GM19468 (cell line): Measurements from ENCODE around the gene EXD3.

Experiments used
- ATAC-seq: cut with Tn5 transposase; IDR thresholded peaks from one replicate; pipeline ENCODE4 v1.9.1; 2021; ENCODE audit warnings: mild to moderate bottlenecking, moderate library complexity, moderate number of reproducible peaks; ENCODE audit not compliant: unreplicated experiment; ENCODE audit errors: extremely low read depth

Gene EXD3

DNA sequence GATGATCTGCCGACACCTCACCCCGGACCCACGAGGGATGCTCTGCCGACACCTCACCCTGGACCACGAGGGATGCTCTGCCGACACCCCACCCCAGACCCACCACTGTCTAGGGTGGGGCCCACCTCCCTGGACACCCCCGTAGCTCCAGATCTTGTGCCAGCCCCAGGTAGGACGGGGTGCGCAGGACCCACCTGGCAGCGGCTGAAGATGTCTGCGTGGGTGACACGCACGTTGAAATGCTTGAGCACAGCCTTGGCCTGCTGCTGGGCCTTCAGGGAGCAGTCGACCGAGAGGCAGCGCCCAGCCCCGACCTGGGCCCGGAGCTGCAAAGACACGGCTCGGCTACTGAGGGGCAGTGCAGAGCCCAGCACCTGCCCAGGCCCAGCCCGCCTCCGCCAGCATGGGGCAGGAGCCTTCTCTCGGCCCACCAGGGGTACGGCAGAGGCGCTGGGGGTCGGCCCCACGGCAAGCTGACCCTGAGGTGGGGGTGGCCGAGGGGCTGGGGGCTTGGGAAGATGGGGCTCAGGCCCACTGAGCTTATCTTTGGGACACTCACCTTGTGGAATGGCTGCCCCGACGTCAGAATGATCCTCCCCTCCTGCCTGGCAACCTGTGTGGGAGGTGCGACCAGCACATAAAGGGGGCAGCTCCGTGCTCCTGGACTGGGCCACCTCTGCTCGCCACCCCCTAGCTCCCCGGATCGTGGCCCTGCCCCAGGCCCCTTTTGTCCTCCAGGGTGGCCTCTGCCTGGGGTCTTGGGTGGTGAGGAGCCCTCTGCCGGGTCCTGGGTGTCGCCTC lies 99.2 kb downstream of the EXD3 start:
- no peak for ATAC-seq

DNA sequence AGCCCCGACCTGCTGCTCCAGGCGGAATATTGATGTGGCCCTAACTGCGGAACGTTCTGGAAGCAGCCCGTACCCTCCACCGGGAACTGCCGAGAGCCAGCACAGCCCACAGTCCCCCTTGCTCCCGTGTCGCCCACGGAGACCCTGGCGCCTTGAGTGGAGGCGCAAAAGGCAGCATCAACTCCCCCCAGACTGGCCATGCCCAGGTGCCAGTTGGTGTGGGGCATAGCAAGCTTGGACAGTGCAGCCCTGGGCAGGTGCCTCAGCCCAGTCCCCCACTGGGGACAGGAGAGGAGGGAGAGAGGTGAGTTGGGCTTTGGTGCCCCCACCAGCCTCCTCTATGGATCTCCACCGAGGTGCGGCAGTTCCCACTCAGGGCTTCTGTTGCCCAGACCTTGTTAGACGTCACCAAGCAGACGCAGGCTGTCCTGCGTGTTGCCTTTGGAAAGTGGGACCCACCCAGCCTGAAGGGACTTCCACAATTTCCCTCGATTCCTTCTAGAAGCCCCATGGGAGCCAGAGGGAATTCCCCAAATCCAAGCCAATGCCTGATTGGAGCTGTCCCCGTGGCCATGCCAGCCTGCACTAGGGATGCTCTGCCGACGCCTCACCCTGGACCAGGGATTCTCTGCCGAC lies 101.1 kb downstream of the EXD3 start:
- no peak for ATAC-seq

DNA sequence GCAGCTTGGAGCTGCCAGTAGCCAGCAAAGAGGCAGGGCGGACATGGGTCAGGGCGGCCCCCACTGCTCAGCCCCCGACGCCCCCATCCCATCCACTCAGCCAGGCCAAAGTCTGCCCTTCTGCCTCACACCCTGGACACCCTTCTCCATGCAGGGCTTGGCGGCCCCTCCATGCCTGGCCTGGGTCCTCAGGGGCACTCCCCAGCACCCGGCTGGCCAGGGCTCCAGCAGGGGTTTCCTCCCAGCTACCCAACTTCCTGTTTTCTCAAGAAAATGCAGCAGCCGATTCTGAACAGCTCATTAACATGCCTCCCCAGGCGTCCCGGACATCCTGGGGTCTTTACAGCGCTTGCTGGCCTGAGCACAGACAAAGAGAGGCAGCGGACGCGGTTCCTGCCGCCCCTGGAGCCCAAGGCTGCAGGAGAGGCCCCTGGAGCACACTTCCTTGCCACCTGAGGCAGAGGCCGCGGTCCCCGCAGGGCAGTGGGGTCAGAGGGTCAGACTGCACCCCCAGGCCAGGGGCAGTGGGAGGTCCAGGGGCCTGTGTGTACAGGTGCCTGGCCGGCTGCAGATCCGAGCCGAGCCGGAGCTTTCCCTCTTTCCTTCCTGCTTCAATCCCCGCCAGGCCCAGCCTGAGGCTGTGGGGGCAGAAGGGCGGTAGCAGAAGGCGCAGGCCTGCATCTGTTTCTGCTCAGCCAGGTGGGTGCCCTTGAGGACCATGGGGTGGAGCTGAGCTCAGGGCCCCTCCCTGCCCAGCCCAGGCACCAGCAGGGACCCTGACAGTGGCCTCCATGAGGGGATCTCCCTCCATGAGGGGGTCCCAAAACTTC lies 102.2 kb downstream of the EXD3 start:
- no peak for ATAC-seq

DNA sequence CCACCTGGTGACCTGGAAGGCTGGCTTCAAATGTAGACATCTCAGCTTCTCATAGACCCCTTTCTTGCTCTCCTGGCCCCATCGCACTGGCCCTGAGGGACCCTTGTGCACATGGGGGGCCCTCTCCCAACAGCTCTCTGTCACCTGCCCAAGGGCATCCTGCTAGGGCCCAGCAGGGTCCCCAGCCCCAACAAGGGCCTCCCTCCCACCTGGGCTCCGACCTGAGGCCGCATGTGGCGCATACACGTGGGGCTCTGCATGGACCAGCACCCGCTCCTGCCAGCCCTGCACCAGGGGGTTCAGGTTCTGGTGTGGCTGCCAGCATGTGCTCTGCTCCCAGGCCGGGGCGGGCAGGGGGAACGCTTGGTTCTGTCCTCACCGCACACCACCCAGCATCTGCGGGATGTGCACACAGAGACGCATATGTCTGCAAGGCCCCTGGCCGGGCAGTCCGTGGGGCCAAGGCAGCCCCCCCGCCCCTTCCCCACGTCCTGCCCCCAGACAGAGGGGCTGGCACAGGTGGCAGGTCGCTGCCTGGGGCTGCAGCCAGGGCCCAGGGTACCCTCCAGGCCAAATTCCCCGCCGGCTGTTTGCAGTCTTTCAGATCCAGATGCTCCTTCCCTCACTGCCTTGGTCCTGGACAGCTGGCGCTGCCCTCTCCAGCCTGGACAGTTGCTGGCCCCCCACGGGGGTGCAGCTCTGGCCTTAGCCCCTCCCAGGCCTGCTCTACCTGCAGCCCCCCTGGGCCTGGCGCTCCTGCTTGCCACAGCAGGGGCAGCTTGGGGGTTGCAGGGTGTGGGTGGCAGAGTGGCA lies 103.0 kb downstream of the EXD3 start:
- no peak for ATAC-seq

DNA sequence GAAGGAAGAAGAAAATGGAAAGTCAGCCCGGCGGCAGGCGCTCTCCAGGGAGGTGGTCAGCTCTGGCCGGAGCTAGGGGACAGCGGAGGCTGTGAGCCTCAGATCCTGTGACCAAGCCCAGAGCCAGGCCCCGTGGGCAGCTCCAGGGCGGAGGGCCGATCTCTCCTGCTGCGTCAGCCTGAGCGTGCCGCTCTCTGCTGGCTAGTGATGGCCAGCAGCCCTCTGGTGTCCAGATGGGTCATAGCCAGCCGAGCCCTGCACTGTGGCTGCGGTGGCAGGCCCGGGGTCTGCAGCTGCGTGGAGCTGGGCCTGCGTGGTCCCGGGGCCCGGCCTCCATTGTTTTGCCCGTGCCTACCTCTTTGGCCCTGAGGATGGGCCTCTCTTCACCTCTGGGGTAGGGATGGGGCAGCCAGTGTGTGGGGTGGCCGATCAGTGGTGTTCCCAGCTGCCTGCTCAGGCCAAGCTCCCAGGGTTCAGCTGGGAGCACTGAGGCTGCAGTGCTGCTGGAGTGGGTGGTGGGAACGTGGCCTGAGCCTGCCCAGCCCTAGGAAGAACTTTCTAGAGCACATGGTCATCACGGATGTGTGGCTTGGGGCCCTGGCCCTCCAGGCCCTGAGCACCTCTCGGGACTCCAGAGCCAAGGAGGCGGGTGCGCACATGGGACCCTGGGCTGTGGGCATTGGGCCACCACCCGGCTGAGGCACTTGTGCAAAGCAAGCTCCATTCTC lies 103.8 kb downstream of the EXD3 start:
- ATAC-seq = no peak

DNA sequence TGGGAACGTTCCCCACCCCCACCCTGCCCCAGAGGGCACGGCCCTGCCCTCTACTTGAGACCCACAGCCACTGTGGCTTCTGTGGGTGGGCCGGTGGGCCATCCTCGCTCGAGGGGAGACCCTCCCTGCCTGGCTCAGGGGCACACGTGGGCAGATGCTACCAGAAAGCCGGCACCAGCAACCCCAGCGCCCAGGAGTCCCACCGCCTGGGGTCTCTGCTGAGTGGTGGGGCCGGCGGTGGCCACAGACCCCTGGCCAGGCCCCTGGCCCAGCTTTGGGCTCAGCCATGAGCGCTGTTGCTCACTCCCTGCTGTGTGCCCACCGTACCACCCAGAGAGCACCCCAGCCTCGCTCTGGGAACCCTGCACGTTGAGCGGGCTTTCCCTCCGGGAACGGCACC lies 104.4 kb downstream of the EXD3 start:
- no peak for ATAC-seq

DNA sequence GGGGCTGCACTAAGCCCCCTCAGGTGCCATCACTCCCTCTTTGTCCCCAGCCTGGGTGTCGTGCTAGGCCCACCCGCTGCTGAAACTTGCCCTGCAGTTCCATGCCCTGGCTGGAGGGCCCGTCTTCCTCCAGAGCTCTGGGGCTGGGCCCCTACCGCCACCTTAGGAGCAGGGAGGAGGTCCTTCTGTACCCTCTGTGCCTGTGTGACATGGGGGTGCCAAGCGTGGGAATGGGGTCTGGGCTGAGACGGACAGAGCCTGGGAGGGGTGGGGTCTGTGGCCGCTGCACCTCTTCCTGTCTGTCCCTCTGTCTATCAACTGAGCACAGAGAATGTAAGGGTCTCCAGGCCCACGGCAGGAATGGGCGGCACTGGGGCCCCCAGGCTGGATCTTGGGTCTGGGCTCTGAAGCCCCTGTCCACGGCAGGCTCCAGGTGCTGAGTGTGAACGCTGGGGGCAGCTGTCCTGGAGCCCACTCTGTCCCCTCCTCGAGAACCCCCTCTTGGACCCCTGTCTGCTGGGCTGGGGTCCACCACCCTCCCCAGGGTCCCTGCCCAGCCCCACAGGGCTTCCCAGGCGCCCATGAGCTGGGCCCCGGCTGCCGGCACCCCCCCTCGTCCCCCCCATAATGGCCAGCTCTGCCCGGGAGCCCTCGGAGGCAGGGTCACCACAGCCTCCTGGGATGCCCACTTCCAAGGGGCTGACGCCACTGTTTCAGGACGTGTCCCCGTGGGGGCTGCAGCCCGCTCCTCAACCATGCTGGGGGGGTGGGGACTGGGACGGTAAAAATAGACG lies 105.0 kb downstream of the EXD3 start:
- ATAC-seq = no peak

DNA sequence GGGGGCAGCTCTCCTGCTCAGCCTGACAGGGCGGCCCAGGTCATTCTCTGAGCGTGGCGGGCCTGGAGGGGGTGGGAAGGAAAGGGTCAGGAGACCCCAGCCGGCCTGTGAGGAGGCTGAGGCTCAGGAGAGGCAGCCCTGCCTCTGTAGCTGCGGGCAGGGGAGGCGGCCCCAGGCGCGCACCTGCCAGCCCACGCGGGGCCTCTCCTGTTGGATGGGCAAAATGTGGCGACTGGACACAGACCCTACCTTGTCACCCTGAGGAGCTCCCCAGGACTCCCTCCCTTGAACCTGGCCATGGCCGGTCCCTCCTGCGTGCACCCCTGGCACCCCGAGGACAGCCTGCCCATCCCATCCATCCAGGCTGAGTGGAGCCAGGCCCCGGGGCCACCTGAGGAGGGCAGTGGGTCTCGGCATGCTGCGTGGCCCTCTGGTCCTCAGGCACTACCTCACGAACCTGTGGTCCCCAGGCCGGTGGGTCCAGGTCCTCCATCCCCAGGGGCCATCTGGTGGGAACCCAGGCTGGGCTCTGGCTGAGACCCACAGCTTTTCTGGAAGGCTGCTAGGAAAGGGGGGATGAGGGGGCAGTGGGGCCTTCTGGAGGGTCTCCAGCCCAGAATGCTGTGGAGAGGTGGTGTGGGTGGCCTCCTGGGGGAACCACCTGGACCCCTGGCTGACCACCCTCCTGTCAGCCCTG lies 105.8 kb downstream of the EXD3 start:
- ATAC-seq = no peak

DNA sequence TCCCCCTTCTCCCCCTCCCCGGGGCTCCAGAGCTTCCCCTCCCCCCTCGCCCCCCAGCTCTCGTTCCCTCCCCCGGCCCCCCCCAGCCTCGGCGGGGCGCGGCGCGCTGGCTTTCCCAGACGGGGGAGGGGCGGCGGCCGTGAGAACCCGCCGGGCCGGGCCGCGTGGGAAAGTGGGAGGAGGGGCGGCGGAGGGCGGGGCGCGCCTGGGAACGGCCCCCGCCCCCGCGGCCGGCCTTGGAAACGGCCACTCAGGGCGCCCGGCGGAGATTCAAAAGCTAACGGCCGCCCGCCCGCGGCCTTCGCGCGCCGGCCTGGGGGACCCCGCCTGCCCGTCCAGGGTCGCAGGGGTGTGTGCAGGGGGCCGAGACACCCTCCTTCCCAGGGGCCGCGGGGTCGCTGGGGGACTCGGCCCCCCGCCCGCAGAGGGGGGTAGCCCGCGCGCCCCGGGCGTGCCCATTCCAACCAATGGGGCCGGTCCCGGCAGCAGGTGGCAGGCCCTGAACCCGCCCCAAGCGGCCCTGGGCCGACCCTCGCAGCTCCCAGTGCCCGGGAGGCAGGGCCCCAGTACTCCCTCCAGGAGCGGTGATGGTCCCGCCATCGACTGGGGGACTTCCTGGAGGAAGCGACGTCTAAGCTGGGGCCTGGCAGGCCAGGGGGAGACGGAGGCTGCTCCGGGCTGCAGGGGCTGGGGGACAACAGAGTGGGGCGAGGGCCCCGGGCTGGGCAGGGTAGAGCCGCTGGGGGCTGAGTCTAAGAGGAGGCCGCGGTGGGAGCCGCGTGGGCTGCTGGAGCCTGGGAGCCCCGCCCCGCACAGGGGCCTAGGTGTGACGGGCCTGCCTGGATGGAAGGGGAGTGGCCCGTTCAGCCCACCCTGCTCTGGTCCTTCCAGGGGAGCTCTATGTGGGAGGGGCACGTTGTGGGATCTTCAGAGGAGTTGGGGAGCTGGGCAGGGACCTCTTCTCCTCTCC lies 106.7 kb downstream of the EXD3 start:
- no peak for ATAC-seq

DNA sequence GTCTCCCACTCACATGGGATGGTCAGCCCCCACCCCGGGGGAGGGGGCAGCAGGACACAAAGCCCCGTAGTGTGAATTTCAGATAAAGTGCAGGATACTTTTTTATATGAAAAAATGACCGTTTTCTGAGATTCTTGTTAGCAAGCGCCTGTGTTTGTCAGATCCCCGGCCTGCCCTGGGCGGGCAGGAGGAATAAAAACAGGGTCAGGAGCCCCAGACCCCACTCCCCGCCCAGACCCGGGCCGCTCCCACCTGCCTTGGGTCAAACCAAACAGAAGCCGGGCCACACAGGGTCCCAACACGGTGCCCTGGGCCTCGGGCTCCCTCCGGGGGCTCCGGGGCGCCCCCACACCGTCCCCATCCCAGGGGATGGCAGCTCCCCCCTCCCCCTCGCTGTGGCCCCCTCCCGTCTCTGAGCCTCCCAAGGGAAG lies 107.4 kb downstream of the EXD3 start:
- ATAC-seq = no peak

DNA sequence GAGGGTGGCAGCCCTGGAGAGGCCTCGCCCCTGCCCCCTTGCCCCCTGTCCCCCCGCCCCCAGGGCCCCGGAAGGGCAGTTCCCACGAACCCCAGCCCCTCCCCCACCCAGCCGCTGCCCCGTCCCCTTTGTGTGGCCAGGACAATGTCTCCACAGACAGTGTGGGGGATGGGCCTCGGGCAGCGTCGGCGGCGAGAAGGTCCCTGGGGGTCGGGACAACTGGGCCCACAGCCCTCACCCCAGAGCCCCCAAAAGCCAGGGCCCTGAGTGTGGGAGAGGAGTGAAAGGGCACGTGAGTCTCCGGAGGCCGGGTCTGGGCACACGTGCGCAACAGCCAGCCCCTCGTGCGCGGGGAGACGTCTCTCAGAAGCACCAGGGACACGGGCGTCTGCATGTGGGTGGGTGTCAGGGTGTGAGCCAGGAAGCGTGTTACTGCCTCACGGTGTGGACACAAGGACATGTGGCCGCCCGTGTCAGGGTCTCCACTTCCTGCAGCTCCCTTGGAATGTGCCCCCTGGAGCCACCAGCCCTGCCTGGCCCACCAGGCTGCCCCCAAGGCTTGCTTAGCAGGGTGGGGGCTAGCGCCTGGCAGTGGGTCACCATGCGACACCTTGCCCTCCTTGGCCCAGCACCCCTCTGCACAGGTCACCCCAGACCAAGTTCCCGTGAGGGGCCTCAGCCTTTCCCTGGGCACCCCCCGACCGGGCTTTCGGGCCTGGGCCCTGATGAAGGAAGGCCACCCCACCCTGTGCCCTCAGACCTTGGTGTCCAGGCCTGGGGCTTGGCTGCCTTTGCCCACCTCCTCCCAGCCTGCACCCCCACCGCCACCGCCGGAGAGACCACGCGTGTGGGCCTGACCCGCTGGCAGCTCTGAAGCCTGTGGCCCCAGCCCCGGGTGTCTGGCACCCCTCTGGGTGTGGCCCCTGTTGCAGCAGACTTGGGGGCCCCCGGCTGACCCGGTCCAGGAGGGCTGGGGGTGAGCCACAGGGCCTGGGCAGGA lies 108.1 kb downstream of the EXD3 start:
- ATAC-seq = no peak

DNA sequence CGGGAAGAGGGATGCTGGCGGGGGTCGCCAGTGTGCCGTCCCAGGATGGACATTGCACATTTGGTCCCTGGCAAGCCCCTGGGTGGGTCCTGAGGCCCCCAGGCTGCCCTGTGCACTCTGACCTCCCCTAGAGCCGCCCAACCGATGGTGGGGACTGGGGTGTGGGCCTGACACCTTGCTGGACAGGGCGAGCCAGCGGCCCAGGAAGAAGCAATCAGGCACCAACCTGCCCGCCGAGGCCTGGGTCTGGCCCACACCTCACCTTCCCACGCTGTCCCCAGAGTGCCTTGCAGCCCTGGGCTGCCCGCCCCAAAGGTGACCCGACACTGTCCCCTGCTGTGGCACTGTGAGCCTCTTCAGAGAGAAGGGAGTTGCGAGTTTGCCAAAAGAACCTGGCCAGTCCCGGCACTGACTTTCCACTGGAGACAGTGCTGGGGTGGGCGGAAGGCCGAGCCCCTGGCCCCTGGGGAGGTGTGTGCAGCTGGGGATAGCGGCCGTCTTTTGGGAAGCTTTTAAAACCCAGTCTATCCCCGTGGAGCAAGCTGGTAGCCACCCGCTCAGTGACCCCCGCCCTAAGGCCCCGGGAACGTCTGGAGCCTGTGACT lies 108.9 kb downstream of the EXD3 start:
- ATAC-seq = no peak

DNA sequence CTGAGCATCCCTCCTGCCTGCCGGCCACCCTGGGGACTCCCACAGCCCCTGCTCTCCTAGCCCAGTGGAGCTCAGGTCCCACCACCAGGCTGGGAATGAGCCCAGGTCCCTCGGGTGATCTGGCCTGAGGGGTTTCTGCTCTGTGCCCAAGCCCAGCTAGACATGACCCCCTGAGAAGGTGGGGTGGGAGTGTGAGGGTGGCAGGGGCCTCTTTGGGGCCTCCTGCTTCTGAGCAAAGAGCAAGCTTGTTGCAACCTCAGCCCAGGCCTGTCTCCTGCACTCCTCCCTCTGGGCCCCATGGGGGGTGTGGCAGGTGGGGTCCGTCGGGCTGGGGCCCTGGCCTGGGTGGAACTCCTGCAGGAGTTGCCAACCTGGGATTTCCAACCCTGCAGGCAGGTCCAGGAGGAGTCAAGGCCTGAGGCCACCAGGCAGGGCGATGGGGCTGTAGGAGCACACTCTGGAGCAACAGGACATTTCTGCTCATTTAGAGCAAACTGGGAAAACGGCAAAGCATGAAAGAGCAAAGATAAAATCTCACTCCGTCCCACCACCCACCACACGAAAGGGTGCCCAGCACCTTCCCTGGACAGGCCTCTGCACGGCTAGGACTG lies 109.5 kb downstream of the EXD3 start:
- ATAC-seq = no peak

DNA sequence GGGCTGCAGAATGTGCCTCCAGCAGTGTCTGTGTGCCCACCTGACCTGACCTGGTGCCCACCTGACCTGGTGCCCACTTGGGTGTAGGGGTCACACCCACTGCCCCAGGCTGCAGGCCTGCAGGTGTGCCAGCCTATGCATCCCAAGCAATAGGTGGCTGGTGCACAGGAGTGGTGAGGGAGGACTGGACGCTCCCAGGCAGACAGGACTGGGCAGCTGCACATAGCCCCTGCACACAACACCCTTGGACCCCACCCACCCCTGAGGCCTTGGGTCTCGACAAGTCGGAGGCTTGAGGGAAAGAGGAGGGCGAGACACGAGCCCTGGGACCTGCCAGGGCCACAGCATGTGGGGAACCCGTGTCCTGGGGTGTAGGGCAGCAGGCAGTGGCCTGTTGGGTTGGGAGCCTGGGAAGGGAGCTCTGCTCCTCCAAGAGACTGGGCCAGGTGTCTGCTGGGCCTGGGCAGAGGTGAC lies 110.1 kb downstream of the EXD3 start:
- no peak for ATAC-seq
